CD14-positive monocyte (primary cell): ENCODE results near the gene SPTBN1. TPM values are rescaled to one million over a fixed set of nuclear protein-coding genes. Genes with fewer than 3 reads are reported as not detected.
A peak's percentile ranks its signal among the peaks of the same experiment; 100 is the strongest.

Experiments used
- DNase-seq, 3 donors: peaks; one replicate each; pipeline ENCODE4 v3.0.0-alpha.2; 2011 to 2022
- H2AFZ ChIP-seq: 2 replicates; pipeline ENCODE4 v1.6.0; 2012; ENCODE audit warnings: mild to moderate bottlenecking, low read depth, low read length, inconsistent platforms; ENCODE audit not compliant: insufficient read depth, poor library complexity, severe bottlenecking
- H3K27ac ChIP-seq, 2 donors: 1 replicate in 1 of 2; 2 replicates in 1 of 2; pipeline ENCODE4 v1.5.1; 2012 to 2013; ENCODE audit warnings: low read length in 2 of 2, control low read depth in 1 of 2, inconsistent platforms in 1 of 2, low read depth in 1 of 2, mild to moderate bottlenecking in 1 of 2
- H3K27me3 ChIP-seq, 2 donors: one replicate each; pipeline versions ENCODE4 v1.6.0 to v1.6.1; 2011 to 2013; ENCODE audit warnings: low read length in 2 of 2; ENCODE audit not compliant: control insufficient read depth in 2 of 2, insufficient read depth in 2 of 2
- H3K36me3 ChIP-seq, 2 donors: replicated peaks in 1 of 2; 1 replicate in 1 of 2; 2 replicates in 1 of 2; pipeline versions ENCODE4 v1.5.1 to v1.6.1; 2012 to 2013; ENCODE audit warnings: low read length in 2 of 2, control low read depth in 1 of 2, inconsistent platforms in 1 of 2, mild to moderate bottlenecking in 1 of 2; ENCODE audit not compliant: insufficient read depth in 2 of 2, control insufficient read depth in 1 of 2
- H3K4me1 ChIP-seq, 2 donors: 1 replicate in 1 of 2; 2 replicates in 1 of 2; pipeline versions ENCODE4 v1.5.1 to v1.6.1; 2012 to 2013; ENCODE audit warnings: low read length in 2 of 2, control low read depth in 1 of 2, inconsistent platforms in 1 of 2, mild to moderate bottlenecking in 1 of 2, moderate library complexity in 1 of 2; ENCODE audit not compliant: insufficient read depth in 2 of 2, control insufficient read depth in 1 of 2
- H3K4me2 ChIP-seq: replicated peaks from 2 replicates; pipeline ENCODE3; 2012; ENCODE audit warnings: low read length, moderate library complexity, mild to moderate bottlenecking; ENCODE audit not compliant: poor library complexity, severe bottlenecking; ENCODE audit errors: extremely low read depth
- H3K4me3 ChIP-seq, 3 experiments: fragments of 200-600 bp in 1 of 3; sonication (generic) in 1 of 3; replicated peaks in 1 of 3; 1 replicate in 2 of 3; 2 replicates in 1 of 3; pipeline ENCODE4 v1.5.1; 2011 to 2013; ENCODE audit warnings: low read length in 3 of 3, mild to moderate bottlenecking in 3 of 3, control low read depth in 2 of 3, low read depth in 2 of 3, inconsistent platforms in 1 of 3, moderate library complexity in 1 of 3
- H3K79me2 ChIP-seq: 2 replicates; pipeline ENCODE4 v1.6.0; 2012; ENCODE audit warnings: mild to moderate bottlenecking, control low read depth, inconsistent platforms, low read length, moderate library complexity; ENCODE audit not compliant: insufficient read depth
- H3K9ac ChIP-seq: 2 replicates; pipeline ENCODE4 v1.6.0; 2017; ENCODE audit warnings: low read length, mild to moderate bottlenecking; ENCODE audit not compliant: insufficient read depth, poor library complexity, severe bottlenecking
- H3K9me3 ChIP-seq, 2 donors: replicated peaks in 1 of 2; 1 replicate in 1 of 2; 2 replicates in 1 of 2; pipeline versions ENCODE4 v1.5.1 to v1.6.1; 2012 to 2013; ENCODE audit warnings: low read length in 2 of 2, control low read depth in 1 of 2; ENCODE audit not compliant: control insufficient read depth in 1 of 2, insufficient read depth in 1 of 2
- H4K20me1 ChIP-seq: 2 replicates; pipeline ENCODE4 v1.6.0; 2012; ENCODE audit warnings: mild to moderate bottlenecking, low read length, control low read depth, moderate library complexity; ENCODE audit not compliant: insufficient read depth
- H3K27ac Mint-ChIP-seq, 7 donors: one replicate each; pipeline ENCODE4 v1.8.0; 2020; ENCODE audit warnings: mild to moderate bottlenecking in 7 of 7, mixed read lengths in 7 of 7, moderate library complexity in 6 of 7, inconsistent platforms in 2 of 7
- H3K27me3 Mint-ChIP-seq, 3 donors: one replicate each; pipeline ENCODE4 v1.8.0; 2021 to 2022; ENCODE audit warnings: low read depth in 3 of 3, mild to moderate bottlenecking in 3 of 3, mixed read lengths in 3 of 3, moderate library complexity in 3 of 3, inconsistent platforms in 1 of 3
- H3K36me3 Mint-ChIP-seq, 2 donors: one replicate each; pipeline ENCODE4 v1.8.0; 2020; ENCODE audit warnings: mixed read lengths in 2 of 2, inconsistent platforms in 1 of 2, mild to moderate bottlenecking in 1 of 2
- H3K4me1 Mint-ChIP-seq: one replicate; pipeline ENCODE4 v1.8.0; 2020; ENCODE audit warnings: mild to moderate bottlenecking, mixed read lengths
- H3K4me3 Mint-ChIP-seq, 2 donors: one replicate each; pipeline ENCODE4 v1.8.0; 2020; ENCODE audit warnings: mild to moderate bottlenecking in 2 of 2, mixed read lengths in 2 of 2, moderate library complexity in 1 of 2
- H3K9me3 Mint-ChIP-seq, 7 donors: one replicate each; pipeline ENCODE4 v1.8.0; 2020 to 2022; ENCODE audit warnings: mixed read lengths in 7 of 7, mild to moderate bottlenecking in 6 of 7, moderate library complexity in 6 of 7, inconsistent platforms in 2 of 7
- WGBS: methylation state at CpG from one replicate; pipeline ENCODE4 v1.1.5; 2013; ENCODE audit warnings: missing lambda C conversion rate; ENCODE audit not compliant: insufficient coverage; 5-methylcytosine and 5-hydroxymethylcytosine counted together
- intact Hi-C, 2 donors: fragments of 100-400 bp; cut with micrococcal nuclease; formaldehyde crosslinking; loops; one replicate each; pipeline versions ENCODE4 v1.15.0 to v1.15.1; 2023
- polyA plus RNA-seq, 3 donors: library from polyadenylated mRNA; depleted of rRNA in 1 of 3; unstranded in 2 of 3; stranded (reverse) in 1 of 3; fragments of 300-500 nt in 2 of 3; fragments of >200 nt in 1 of 3; fragmentation: Illumina TruSeq in 2 of 3; gene quantifications; 1 replicate in 2 of 3; 2 replicates in 1 of 3; pipeline ENCODE4 v1.2.3, GENCODE V29; 2012 to 2021
- TF ChIP-seq, protein P1 (sequence below): fragments of 200-600 bp; IDR thresholded peaks from one replicate; pipeline ENCODE4 v1.8.0; 2022; ENCODE audit warnings: antibody characterized with exemption, mild to moderate bottlenecking

The SPTBN1 gene
- polyA plus RNA-seq, 3 donors, result 0.79 to 2.8 (median 1.7) TPM

- Histone ChIP-seq H3K27me3 (peaks cover 0 to 2% of the 10 kb centered on the region in 2 donors), H3K36me3 (no peaks in the 10 kb centered on the region), H3K4me3 (no peak overlapping the region), H4K20me1 (no peaks in the 10 kb centered on the region), H3K4me1 (no peaks in the 10 kb centered on the region), H3K79me2 (no peaks in the 10 kb centered on the region), H3K27ac (no peak overlapping the region), H3K4me2 (no peak overlapping the region), H3K9me3 (no peaks in the 10 kb centered on the region), H3K9ac (no peak overlapping the region), H2AFZ (no peak overlapping the region)
- Mint-ChIP-seq H3K4me3 (no peak overlapping the region), H3K9me3 (no peaks in the 10 kb centered on the region), H3K27me3 (peaks cover 0 to 2% (median 1%) of the 10 kb centered on the region in 3 donors), H3K27ac (peak overlapping the region in 1 of 7 donors; percentile 20), H3K36me3 (no peaks in the 10 kb centered on the region), H3K4me1 (no peaks in the 10 kb centered on the region)
- intact Hi-C loops, result no loop called here
- 39% methylated on average over 6 of the region's 8 CpGs for WGBS
- TF ChIP-seq, protein P1, sequence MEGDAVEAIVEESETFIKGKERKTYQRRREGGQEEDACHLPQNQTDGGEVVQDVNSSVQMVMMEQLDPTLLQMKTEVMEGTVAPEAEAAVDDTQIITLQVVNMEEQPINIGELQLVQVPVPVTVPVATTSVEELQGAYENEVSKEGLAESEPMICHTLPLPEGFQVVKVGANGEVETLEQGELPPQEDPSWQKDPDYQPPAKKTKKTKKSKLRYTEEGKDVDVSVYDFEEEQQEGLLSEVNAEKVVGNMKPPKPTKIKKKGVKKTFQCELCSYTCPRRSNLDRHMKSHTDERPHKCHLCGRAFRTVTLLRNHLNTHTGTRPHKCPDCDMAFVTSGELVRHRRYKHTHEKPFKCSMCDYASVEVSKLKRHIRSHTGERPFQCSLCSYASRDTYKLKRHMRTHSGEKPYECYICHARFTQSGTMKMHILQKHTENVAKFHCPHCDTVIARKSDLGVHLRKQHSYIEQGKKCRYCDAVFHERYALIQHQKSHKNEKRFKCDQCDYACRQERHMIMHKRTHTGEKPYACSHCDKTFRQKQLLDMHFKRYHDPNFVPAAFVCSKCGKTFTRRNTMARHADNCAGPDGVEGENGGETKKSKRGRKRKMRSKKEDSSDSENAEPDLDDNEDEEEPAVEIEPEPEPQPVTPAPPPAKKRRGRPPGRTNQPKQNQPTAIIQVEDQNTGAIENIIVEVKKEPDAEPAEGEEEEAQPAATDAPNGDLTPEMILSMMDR, result no peak
- DNase-seq, result no peak
These were observed 235.5 kb downstream of the SPTBN1 start for GRCh38 chr2:54691445-54692135.

- Mint-ChIP-seq H3K27me3 (peaks cover 0 to 2% (median 1%) of the 10 kb centered on the region in 3 donors), H3K4me3 (no peak overlapping the region), H3K4me1 (no peaks in the 10 kb centered on the region), H3K36me3 (no peaks in the 10 kb centered on the region), H3K9me3 (no peaks in the 10 kb centered on the region), H3K27ac (peak overlapping the region in 1 of 7 donors; percentile 34)
- Histone ChIP-seq H3K27ac (no peak overlapping the region), H3K9me3 (no peaks in the 10 kb centered on the region), H3K4me3 (no peak overlapping the region), H3K4me2 (no peak overlapping the region), H3K79me2 (no peaks in the 10 kb centered on the region), H3K9ac (no peak overlapping the region), H2AFZ (no peak overlapping the region), H3K4me1 (no peaks in the 10 kb centered on the region), H4K20me1 (no peaks in the 10 kb centered on the region), H3K27me3 (peaks cover 0 to 2% of the 10 kb centered on the region in 2 donors), H3K36me3 (no peaks in the 10 kb centered on the region)
- TF ChIP-seq, protein P1, result no peak
- intact Hi-C loops, result no loop called here
- no peak for DNase-seq
These were observed 236.4 kb downstream of the SPTBN1 start for GRCh38 chr2:54692556-54692955.
